Keratinocyte (primary cell): Measurements from ENCODE around the gene ARFIP1. TPM values are rescaled to one million over a fixed set of nuclear protein-coding genes. Genes with fewer than 3 reads are reported as not detected.

Experiments
- DNase-seq: peaks from one replicate; pipeline ENCODE4 v3.0.0-alpha.2; 2011; ENCODE audit warnings: low read depth, missing footprints, low spot score
- FAIRE-seq: peaks from 2 replicates; lab custom pipeline; 2011; peaks lifted over from hg19 to GRCh38; lab: Jason Lieb, UNC
- H2AFZ ChIP-seq: 2 replicates; pipeline ENCODE4 v1.6.0; 2012; ENCODE audit warnings: low read length, control low read depth, inconsistent platforms; ENCODE audit not compliant: control insufficient read depth
- H3K27ac ChIP-seq: 2 replicates; pipeline ENCODE4 v1.5.1; 2011; ENCODE audit warnings: low read length; ENCODE audit not compliant: control insufficient read depth, insufficient read depth
- H3K27me3 ChIP-seq: 3 replicates; pipeline ENCODE4 v1.6.0; 2011; ENCODE audit warnings: low read length; ENCODE audit not compliant: control insufficient read depth, insufficient read depth; ENCODE audit errors: extremely low read depth
- H3K36me3 ChIP-seq, 2 experiments: 2 replicates in 1 of 2; 3 replicates in 1 of 2; pipeline ENCODE4 v1.5.1; 2011; ENCODE audit warnings: low read length in 2 of 2, mild to moderate bottlenecking in 1 of 2; ENCODE audit not compliant: control insufficient read depth in 2 of 2, insufficient read depth in 2 of 2; ENCODE audit errors: extremely low read depth in 1 of 2
- H3K4me1 ChIP-seq: 3 replicates; pipeline ENCODE4 v1.5.1; 2011; ENCODE audit warnings: low read length; ENCODE audit not compliant: control insufficient read depth, insufficient read depth; ENCODE audit errors: extremely low read depth
- H3K4me2 ChIP-seq: 3 replicates; pipeline ENCODE4 v1.6.0; 2011; ENCODE audit warnings: low read depth, low read length; ENCODE audit not compliant: control insufficient read depth, insufficient read depth; ENCODE audit errors: extremely low read depth
- H3K4me3 ChIP-seq, 3 experiments: fragments of 200-600 bp in 1 of 3; sonication (generic) in 1 of 3; 2 replicates in 2 of 3; 3 replicates in 1 of 3; pipeline ENCODE4 v1.5.1; 2011 to 2016; ENCODE audit warnings: low read length in 3 of 3, mild to moderate bottlenecking in 3 of 3, control low read depth in 2 of 3, inconsistent platforms in 1 of 3, low read depth in 1 of 3, mixed read lengths in 1 of 3, mixed run types in 1 of 3, moderate library complexity in 1 of 3; ENCODE audit not compliant: control insufficient read depth in 2 of 3, insufficient read depth in 2 of 3; ENCODE audit errors: extremely low read depth in 1 of 3
- H3K79me2 ChIP-seq: 2 replicates; pipeline ENCODE4 v1.6.0; 2012; ENCODE audit warnings: low read length; ENCODE audit not compliant: control insufficient read depth, insufficient read depth
- H3K9ac ChIP-seq: 3 replicates; pipeline ENCODE4 v1.6.0; 2011; ENCODE audit warnings: low read length; ENCODE audit not compliant: control insufficient read depth, insufficient read depth; ENCODE audit errors: extremely low read depth
- H3K9me1 ChIP-seq: 3 replicates; pipeline ENCODE4 v1.6.0; 2011; ENCODE audit warnings: low read length; ENCODE audit not compliant: control insufficient read depth, insufficient read depth; ENCODE audit errors: extremely low read depth
- H3K9me3 ChIP-seq: 2 replicates; pipeline ENCODE4 v1.5.1; 2012; ENCODE audit warnings: low read depth, low read length; ENCODE audit not compliant: control insufficient read depth
- H4K20me1 ChIP-seq: 3 replicates; pipeline ENCODE4 v1.6.0; 2011; ENCODE audit warnings: low read length; ENCODE audit not compliant: control insufficient read depth, insufficient read depth; ENCODE audit errors: extremely low read depth
- CTCF ChIP-seq, 3 experiments: IDR thresholded peaks in 1 of 3; conservative IDR thresholded peaks in 1 of 3; optimal IDR thresholded peaks in 1 of 3; 2 replicates in 2 of 3; 3 replicates in 1 of 3; pipeline versions ENCODE3 to v1.5.1; 2011; ENCODE audit warnings: low read length in 3 of 3, mild to moderate bottlenecking in 3 of 3, moderate library complexity in 2 of 3, control low read depth in 1 of 3, inconsistent platforms in 1 of 3; ENCODE audit not compliant: insufficient read depth in 2 of 3; ENCODE audit errors: extremely low read depth in 1 of 3
- EZH2 ChIP-seq: IDR thresholded peaks from one replicate; pipeline ENCODE4 v1.6.1; 2012; ENCODE audit warnings: inconsistent platforms, mild to moderate bottlenecking, low read length, moderate library complexity
- dilution Hi-C: fragments of 300-500 bp; cut with MboI; formaldehyde crosslinking; loops from one replicate; pipeline ENCODE4 v1.7.0; 2020; ENCODE audit warnings: low sequenced_read_pairs; ENCODE audit not compliant: extremely low pct_ligation_motif_present
- polyA plus RNA-seq, 5 experiments: library from polyadenylated mRNA; depleted of rRNA in 3 of 5; stranded (reverse) in 3 of 5; stranded (forward) in 1 of 5; unstranded in 1 of 5; fragments of >200 nt; gene quantifications; 1 replicate in 1 of 5; 2 replicates in 3 of 5; 3 replicates in 1 of 5; pipeline versions ENCODE4 v1.2.1 to v1.2.3, GENCODE V29; 2011 to 2012; ENCODE audit warnings: missing spikeins in 2 of 5, low read depth in 1 of 5, low replicate concordance in 1 of 5

ARFIP1 gene
- polyA plus RNA-seq, 1 donor (not counting 4 experiments of a cell fraction or from before 2014, with no cell fraction given): 44.4 TPM

GRCh38 chr4:152850377-152850776 is 70.6 kb downstream of the ARFIP1 start:
- Histone ChIP-seq H3K9ac (peak overlapping the region; percentile 23), H4K20me1 (no peaks in the 10 kb centered on the region), H3K4me3 (peak overlapping the region in 1 of 3 experiments; percentile 33), H3K27me3 (no peaks in the 10 kb centered on the region), H3K27ac (peak overlapping the region; percentile 77), H3K9me3 (peaks cover 2% of the 10 kb centered on the region), H3K36me3 (no peaks in the 10 kb centered on the region), H3K4me2 (peak overlapping the region; percentile 69), H3K79me2 (peaks cover 11% of the 10 kb centered on the region), H2AFZ (no peak overlapping the region), H3K4me1 (peaks cover 28% of the 10 kb centered on the region), H3K9me1 (no peaks in the 10 kb centered on the region)
- TF ChIP-seq CTCF (optimal IDR thresholded peaks at IDR 0.05 in 1 of 3, IDR thresholded peaks at IDR 0.05 in 1 of 3, conservative IDR thresholded peaks at IDR 0.05 in 1 of 3; ENCODE audit: extremely low read depth in 1 of 3, insufficient read depth in 2 of 3, low read length in 3 of 3) (no peak), EZH2 (no peak)
- DNase-seq: no peak
- dilution Hi-C loops: no loop called here
- peak; percentile 56 for FAIRE-seq

GRCh38 chr4:152851226-152851625 is 71.5 kb downstream of the ARFIP1 start:
- Histone ChIP-seq H3K9me3 (peaks cover 2% of the 10 kb centered on the region), H3K9me1 (no peaks in the 10 kb centered on the region), H3K79me2 (peaks cover 13% of the 10 kb centered on the region), H3K36me3 (no peaks in the 10 kb centered on the region), H3K9ac (no peak overlapping the region), H3K4me2 (no peak overlapping the region), H3K27me3 (no peaks in the 10 kb centered on the region), H3K27ac (peak overlapping the region; percentile 60), H4K20me1 (no peaks in the 10 kb centered on the region), H2AFZ (no peak overlapping the region), H3K4me1 (peaks cover 28% of the 10 kb centered on the region), H3K4me3 (no peak overlapping the region)
- dilution Hi-C loops: no loop called here
- DNase-seq (no peak), FAIRE-seq (peak; percentile 63)
- no peak for TF ChIP-seq EZH2
- TF ChIP-seq CTCF (optimal IDR thresholded peaks at IDR 0.05 in 1 of 3, IDR thresholded peaks at IDR 0.05 in 1 of 3, conservative IDR thresholded peaks at IDR 0.05 in 1 of 3; ENCODE audit: extremely low read depth in 1 of 3, insufficient read depth in 2 of 3, low read length in 3 of 3): no peak
